Measurements from ENCODE around the gene ATPAF2.

Gene ATPAF2

DNA sequence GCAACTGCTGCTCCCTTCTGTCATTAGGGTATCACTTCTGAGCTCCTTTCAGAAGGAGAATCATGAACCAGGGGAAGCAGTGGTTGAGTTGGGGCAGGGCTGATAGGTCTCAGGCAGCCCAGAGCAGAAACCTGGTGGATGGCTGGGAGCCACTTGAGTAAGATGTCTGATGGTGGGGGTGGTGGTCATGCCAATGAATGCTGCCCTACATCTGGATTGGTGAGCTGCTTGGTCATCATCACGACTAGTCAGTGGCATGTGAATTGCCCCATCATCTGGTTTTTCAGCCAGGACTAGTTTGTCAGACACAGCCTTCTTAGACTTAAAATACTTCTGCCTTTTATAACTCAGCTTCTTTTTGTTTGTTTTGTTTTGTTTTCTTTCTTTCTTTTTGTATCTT is 2.8 kb upstream of the ATPAF2 start:
- H3K4ac ChIP-seq (ENCODE audit: low read length) = no peak overlapping the region
- H2BK120ac ChIP-seq (ENCODE audit: low read depth, low read length) = no peak overlapping the region
- no peak overlapping the region for H3K27ac ChIP-seq (replicated peaks; ENCODE audit: low read length)
- H3K9me3 ChIP-seq (replicated peaks in 1 of 2; ENCODE audit: control insufficient read depth in 2 of 2, insufficient read depth in 1 of 2, low read depth in 1 of 2, low read length in 2 of 2) = no peaks in the 10 kb centered on the region
- no peak overlapping the region for H2BK5ac ChIP-seq (ENCODE audit: low read length)
- no peak overlapping the region for H4K91ac ChIP-seq (ENCODE audit: low read depth, low read length, poor library complexity)
- no peak overlapping the region for H2AFZ ChIP-seq (ENCODE audit: low read length)
- WGBS, 2 donors (ENCODE audit: extremely low coverage in 2 of 2, insufficient read length in 2 of 2, insufficient replicate concordance in 1 of 2) = no CpG with 5 or more reads among the region's 1 CpG
- no peak overlapping the region for H3K18ac ChIP-seq (ENCODE audit: low read length)
- H3K79me1 ChIP-seq (ENCODE audit: low read depth, low read length) = peaks cover 6% of the 10 kb centered on the region
- peaks cover 0 to 2% (median 0%) of the 10 kb centered on the region in 3 experiments for H3K27me3 ChIP-seq (ENCODE audit: control insufficient read depth in 3 of 3, insufficient read depth in 3 of 3, low read depth in 1 of 3, low read length in 3 of 3)
- no peak overlapping the region for H3K9ac ChIP-seq (ENCODE audit: low read depth, low read length, poor library complexity)
- no peak overlapping the region for H2BK15ac ChIP-seq (ENCODE audit: low read length)
- H3K4me2 ChIP-seq (ENCODE audit: insufficient read depth, low read length, poor library complexity, severe bottlenecking) = no peak overlapping the region
- no peak overlapping the region for H3K14ac ChIP-seq (ENCODE audit: low read length)
- H3K4me1 ChIP-seq (ENCODE audit: control insufficient read depth in 2 of 2, insufficient read depth in 1 of 2, low read depth in 1 of 2, low read length in 2 of 2) = peaks cover 13 to 19% of the 10 kb centered on the region in 2 donors
- no peak overlapping the region for H4K8ac ChIP-seq (ENCODE audit: low read depth, low read length)
- no peak overlapping the region for H2BK12ac ChIP-seq (ENCODE audit: low read length)
- H3K4me3 ChIP-seq (ENCODE audit: low read length in 2 of 2) = no peak overlapping the region
- peaks cover 6 to 15% of the 10 kb centered on the region in 2 donors for H3K36me3 ChIP-seq (replicated peaks in 1 of 2; ENCODE audit: control insufficient read depth in 2 of 2, insufficient read depth in 2 of 2, low read length in 2 of 2)
- H3K23ac ChIP-seq (ENCODE audit: low read depth, low read length, poor library complexity) = no peak overlapping the region
- DNase-seq (ENCODE audit: low spot score) = no peak
- no peak overlapping the region for H2AK5ac ChIP-seq (ENCODE audit: low read depth, low read length)

DNA sequence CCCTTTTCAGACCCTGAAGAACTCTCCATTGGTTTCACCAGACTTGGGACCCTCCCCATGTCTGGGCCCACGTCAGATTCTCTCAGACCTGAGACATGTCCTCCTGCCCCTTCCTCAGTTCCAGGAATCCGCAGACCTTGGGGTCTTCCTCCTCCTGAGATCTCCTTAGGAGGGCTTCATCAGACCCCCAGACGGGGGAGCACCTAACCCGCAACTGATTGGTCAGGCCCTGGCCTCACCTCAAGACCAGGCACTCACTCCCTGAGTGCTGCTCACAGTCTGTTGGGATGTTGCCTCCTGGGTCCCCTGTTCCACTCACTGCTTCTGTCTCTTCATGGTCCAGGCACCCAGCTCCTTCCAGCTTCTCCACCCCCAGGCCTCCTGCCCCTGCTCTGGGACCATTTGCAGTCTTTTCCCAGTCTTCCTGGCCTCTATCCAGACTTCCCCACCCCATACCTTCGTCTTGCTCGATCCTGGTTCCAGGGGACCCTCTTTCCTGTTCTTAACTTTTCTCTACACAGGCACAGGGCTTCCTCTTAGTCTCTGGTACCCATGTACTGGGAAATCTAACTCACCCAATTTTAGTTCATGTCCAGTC is 1.4 kb upstream of the ATPAF2 start:
- Histone ChIP-seq H3K4ac (ENCODE audit: low read length) (no peak overlapping the region), H3K4me3 (ENCODE audit: low read length in 2 of 2) (peak overlapping the region; percentile 72 to 94), H4K8ac (ENCODE audit: low read depth, low read length) (no peak overlapping the region), H4K91ac (ENCODE audit: low read depth, low read length, poor library complexity) (no peak overlapping the region), H3K9ac (ENCODE audit: low read depth, low read length, poor library complexity) (peak overlapping the region; percentile 84), H3K4me2 (ENCODE audit: insufficient read depth, low read length, poor library complexity, severe bottlenecking) (peak overlapping the region; percentile 89), H2AFZ (ENCODE audit: low read length) (peak overlapping the region; percentile 90), H3K23ac (ENCODE audit: low read depth, low read length, poor library complexity) (no peak overlapping the region), H3K27ac (replicated peaks; ENCODE audit: low read length) (no peak overlapping the region), H3K9me3 (replicated peaks in 1 of 2; ENCODE audit: control insufficient read depth in 2 of 2, insufficient read depth in 1 of 2, low read depth in 1 of 2, low read length in 2 of 2) (no peaks in the 10 kb centered on the region), H2BK5ac (ENCODE audit: low read length) (no peak overlapping the region), H2BK15ac (ENCODE audit: low read length) (no peak overlapping the region), H3K27me3 (ENCODE audit: control insufficient read depth in 3 of 3, insufficient read depth in 3 of 3, low read depth in 1 of 3, low read length in 3 of 3) (peaks cover 0 to 2% (median 0%) of the 10 kb centered on the region in 3 experiments), H3K4me1 (ENCODE audit: control insufficient read depth in 2 of 2, insufficient read depth in 1 of 2, low read depth in 1 of 2, low read length in 2 of 2) (peaks cover 13 to 17% of the 10 kb centered on the region in 2 donors), H2AK5ac (ENCODE audit: low read depth, low read length) (peak overlapping the region; percentile 8), H3K18ac (ENCODE audit: low read length) (no peak overlapping the region), H3K36me3 (replicated peaks in 1 of 2; ENCODE audit: control insufficient read depth in 2 of 2, insufficient read depth in 2 of 2, low read length in 2 of 2) (peaks cover 3 to 5% of the 10 kb centered on the region in 2 donors), H3K79me1 (ENCODE audit: low read depth, low read length) (peaks cover 6% of the 10 kb centered on the region), H3K14ac (ENCODE audit: low read length) (peak overlapping the region; percentile 28), H2BK12ac (ENCODE audit: low read length) (no peak overlapping the region), H2BK120ac (ENCODE audit: low read depth, low read length) (no peak overlapping the region)
- WGBS, 2 donors (ENCODE audit: extremely low coverage in 2 of 2, insufficient read length in 2 of 2, insufficient replicate concordance in 1 of 2) = no CpG with 5 or more reads among the region's 6 CpGs
- DNase-seq (ENCODE audit: low spot score) = no peak

DNA sequence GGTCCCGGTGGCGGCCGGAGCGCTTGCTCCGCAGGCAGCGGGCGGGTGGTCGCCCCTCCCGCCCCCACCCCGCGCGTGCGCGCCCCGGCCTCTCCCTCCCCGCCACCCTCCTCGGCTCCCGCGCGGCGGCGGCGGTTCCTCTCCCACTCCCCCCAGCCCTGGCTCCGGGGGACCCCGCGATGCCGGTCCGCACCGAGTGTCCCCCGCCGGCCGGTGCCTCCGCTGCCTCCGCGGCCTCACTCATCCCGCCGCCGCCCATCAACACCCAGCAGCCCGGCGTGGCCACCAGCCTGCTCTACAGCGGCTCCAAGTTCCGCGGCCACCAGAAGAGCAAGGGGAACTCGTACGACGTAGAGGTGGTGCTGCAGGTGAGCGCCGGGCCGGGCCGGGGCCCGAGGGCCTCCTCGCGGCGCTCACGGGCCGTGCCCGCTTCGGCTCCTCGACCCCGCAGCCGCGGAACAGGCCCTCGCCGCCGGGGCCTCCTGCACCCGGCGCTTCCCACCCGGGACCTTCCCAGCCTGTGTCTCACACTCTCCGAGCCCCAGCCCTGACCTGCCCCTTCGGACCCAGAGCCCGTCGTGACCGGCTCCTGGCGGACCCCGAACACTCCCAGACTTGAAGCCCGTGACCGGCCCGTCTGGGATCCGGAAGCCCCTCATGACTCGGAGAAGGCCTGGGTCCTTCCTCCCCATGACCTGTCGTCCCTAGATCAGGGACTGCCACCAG is 730 bp upstream of the ATPAF2 start:
- Histone ChIP-seq H4K8ac (ENCODE audit: low read depth, low read length) (no peak overlapping the region), H2BK5ac (ENCODE audit: low read length) (no peak overlapping the region), H2BK12ac (ENCODE audit: low read length) (no peak overlapping the region), H2BK15ac (ENCODE audit: low read length) (no peak overlapping the region), H3K4me2 (ENCODE audit: insufficient read depth, low read length, poor library complexity, severe bottlenecking) (peak overlapping the region; percentile 89), H3K9ac (ENCODE audit: low read depth, low read length, poor library complexity) (peak overlapping the region; percentile 84), H3K4ac (ENCODE audit: low read length) (no peak overlapping the region), H3K14ac (ENCODE audit: low read length) (peak overlapping the region; percentile 98), H3K4me3 (ENCODE audit: low read length in 2 of 2) (peak overlapping the region; percentile 72 to 94), H3K36me3 (replicated peaks in 1 of 2; ENCODE audit: control insufficient read depth in 2 of 2, insufficient read depth in 2 of 2, low read length in 2 of 2) (peaks cover 0 to 3% of the 10 kb centered on the region in 2 donors), H3K23ac (ENCODE audit: low read depth, low read length, poor library complexity) (peak overlapping the region; percentile 90), H2AK5ac (ENCODE audit: low read depth, low read length) (no peak overlapping the region), H2AFZ (ENCODE audit: low read length) (peak overlapping the region; percentile 90), H3K27me3 (ENCODE audit: control insufficient read depth in 3 of 3, insufficient read depth in 3 of 3, low read depth in 1 of 3, low read length in 3 of 3) (peaks cover 0 to 2% (median 0%) of the 10 kb centered on the region in 3 experiments), H3K27ac (replicated peaks; ENCODE audit: low read length) (no peak overlapping the region), H2BK120ac (ENCODE audit: low read depth, low read length) (peak overlapping the region; percentile 43), H4K91ac (ENCODE audit: low read depth, low read length, poor library complexity) (peak overlapping the region; percentile 34), H3K18ac (ENCODE audit: low read length) (peak overlapping the region; percentile 98), H3K9me3 (replicated peaks in 1 of 2; ENCODE audit: control insufficient read depth in 2 of 2, insufficient read depth in 1 of 2, low read depth in 1 of 2, low read length in 2 of 2) (no peaks in the 10 kb centered on the region), H3K4me1 (ENCODE audit: control insufficient read depth in 2 of 2, insufficient read depth in 1 of 2, low read depth in 1 of 2, low read length in 2 of 2) (peaks cover 13 to 17% of the 10 kb centered on the region in 2 donors), H3K79me1 (ENCODE audit: low read depth, low read length) (peaks cover 6% of the 10 kb centered on the region)
- peak; percentile 18 for DNase-seq (ENCODE audit: low spot score)
- WGBS, 2 donors (ENCODE audit: extremely low coverage in 2 of 2, insufficient read length in 2 of 2, insufficient replicate concordance in 1 of 2) = no CpG with 5 or more reads among the region's 81 CpGs

DNA sequence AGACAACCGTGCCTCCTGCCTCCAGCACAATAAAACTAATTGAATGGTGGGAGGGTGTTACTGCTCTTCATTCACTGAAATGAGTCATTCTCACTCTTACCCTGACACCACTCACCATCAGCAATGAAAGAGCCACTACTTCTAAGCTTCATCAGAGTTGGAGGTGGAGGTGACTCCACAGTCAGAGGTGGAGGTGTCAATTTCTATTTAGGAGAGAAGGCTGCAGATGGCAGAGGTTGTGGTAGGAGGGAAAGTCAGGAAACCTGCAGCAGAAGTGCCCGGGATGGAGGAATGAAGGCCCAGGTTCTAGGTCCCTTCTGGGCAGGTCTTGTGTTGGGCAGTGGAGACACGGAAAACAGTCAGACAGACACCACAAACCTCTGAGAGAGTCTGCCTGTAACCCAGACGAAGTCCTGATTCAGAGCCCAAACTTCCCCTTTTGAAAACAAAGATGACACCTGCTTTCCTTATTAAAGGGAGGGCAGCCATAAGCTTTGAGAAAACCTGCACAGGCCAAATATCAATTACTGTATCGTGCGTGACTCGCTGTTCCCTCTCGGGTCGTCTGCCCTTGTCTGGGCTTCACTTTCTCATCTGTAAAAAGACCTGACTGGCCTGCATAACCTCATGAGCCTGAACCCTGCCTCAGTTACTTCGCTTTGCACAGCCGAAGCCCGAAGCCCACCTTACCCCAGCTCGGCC is 668 bp downstream of the ATPAF2 start:
- peak overlapping the region; percentile 91 for H2AFZ ChIP-seq (ENCODE audit: low read length)
- no peaks in the 10 kb centered on the region for H3K36me3 ChIP-seq (replicated peaks in 1 of 2; ENCODE audit: control insufficient read depth in 2 of 2, insufficient read depth in 2 of 2, low read length in 2 of 2)
- H2BK120ac ChIP-seq (ENCODE audit: low read depth, low read length) = no peak overlapping the region
- no peak overlapping the region for H3K4ac ChIP-seq (ENCODE audit: low read length)
- H3K4me3 ChIP-seq (ENCODE audit: low read length in 2 of 2) = peak overlapping the region; percentile 72 to 99
- no peak for DNase-seq (ENCODE audit: low spot score)
- peak overlapping the region; percentile 78 for H3K4me2 ChIP-seq (ENCODE audit: insufficient read depth, low read length, poor library complexity, severe bottlenecking)
- no peak overlapping the region for H2BK15ac ChIP-seq (ENCODE audit: low read length)
- H4K8ac ChIP-seq (ENCODE audit: low read depth, low read length) = no peak overlapping the region
- no peak overlapping the region for H3K14ac ChIP-seq (ENCODE audit: low read length)
- peaks cover 13 to 17% of the 10 kb centered on the region in 2 donors for H3K4me1 ChIP-seq (ENCODE audit: control insufficient read depth in 2 of 2, insufficient read depth in 1 of 2, low read depth in 1 of 2, low read length in 2 of 2)
- WGBS, 2 donors (ENCODE audit: extremely low coverage in 2 of 2, insufficient read length in 2 of 2, insufficient replicate concordance in 1 of 2) = no CpG with 5 or more reads among the region's 13 CpGs
- H3K27ac ChIP-seq (replicated peaks; ENCODE audit: low read length) = no peak overlapping the region
- peak overlapping the region; percentile 73 for H2AK5ac ChIP-seq (ENCODE audit: low read depth, low read length)
- H2BK5ac ChIP-seq (ENCODE audit: low read length) = peak overlapping the region; percentile 88
- H3K23ac ChIP-seq (ENCODE audit: low read depth, low read length, poor library complexity) = no peak overlapping the region
- H3K79me1 ChIP-seq (ENCODE audit: low read depth, low read length) = peaks cover 7% of the 10 kb centered on the region
- no peak overlapping the region for H2BK12ac ChIP-seq (ENCODE audit: low read length)
- H3K9ac ChIP-seq (ENCODE audit: low read depth, low read length, poor library complexity) = peak overlapping the region; percentile 85
- peaks cover 0 to 2% (median 0%) of the 10 kb centered on the region in 3 experiments for H3K27me3 ChIP-seq (ENCODE audit: control insufficient read depth in 3 of 3, insufficient read depth in 3 of 3, low read depth in 1 of 3, low read length in 3 of 3)
- H3K9me3 ChIP-seq (replicated peaks in 1 of 2; ENCODE audit: control insufficient read depth in 2 of 2, insufficient read depth in 1 of 2, low read depth in 1 of 2, low read length in 2 of 2) = no peaks in the 10 kb centered on the region
- no peak overlapping the region for H4K91ac ChIP-seq (ENCODE audit: low read depth, low read length, poor library complexity)
- peak overlapping the region; percentile 95 for H3K18ac ChIP-seq (ENCODE audit: low read length)

All from neuronal stem cell (in vitro differentiated cells).